HG03060 (cell line): ENCODE data around the gene GRPEL1.

Experiments used
- ATAC-seq: cut with Tn5 transposase; IDR thresholded peaks from one replicate; pipeline ENCODE4 v1.9.1; 2021; ENCODE audit warnings: low read depth, moderate number of reproducible peaks; ENCODE audit not compliant: unreplicated experiment

Gene GRPEL1

DNA sequence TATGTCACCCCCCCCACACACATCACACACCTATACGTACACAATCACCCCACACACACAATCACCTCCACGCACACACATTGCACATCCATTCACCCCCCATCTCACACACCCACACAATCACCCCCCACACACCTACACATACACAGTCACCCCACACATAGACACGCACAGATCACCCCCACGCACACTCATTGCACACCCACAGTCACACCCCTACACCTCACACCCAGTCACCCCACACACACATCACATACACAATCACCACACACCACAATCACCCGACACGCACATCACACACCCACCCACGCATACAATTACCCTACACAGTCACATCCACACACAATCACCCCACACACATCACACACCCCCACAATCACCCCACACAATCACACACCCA, 40.6 kb downstream of the GRPEL1 start:
- no peak for ATAC-seq

DNA sequence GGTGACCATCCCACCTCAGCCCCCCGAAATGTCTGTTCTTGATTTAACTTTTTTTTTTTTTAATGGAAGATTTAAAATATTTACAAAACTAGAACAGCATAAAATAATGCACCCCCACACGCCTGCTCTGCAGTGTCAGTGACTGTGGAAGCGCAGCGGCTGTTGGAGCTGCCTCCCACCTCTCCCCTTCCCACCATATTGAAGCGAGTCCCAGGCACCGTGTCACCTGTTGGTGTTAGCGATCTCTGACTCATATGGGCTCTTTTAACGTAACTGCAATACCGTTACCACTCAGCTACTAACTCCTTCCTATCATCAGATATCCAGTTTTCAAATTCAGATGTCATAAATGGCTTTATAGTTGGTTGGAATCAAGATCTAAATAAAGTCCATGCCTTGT, 41.8 kb downstream of the GRPEL1 start:
- ATAC-seq = no peak

DNA sequence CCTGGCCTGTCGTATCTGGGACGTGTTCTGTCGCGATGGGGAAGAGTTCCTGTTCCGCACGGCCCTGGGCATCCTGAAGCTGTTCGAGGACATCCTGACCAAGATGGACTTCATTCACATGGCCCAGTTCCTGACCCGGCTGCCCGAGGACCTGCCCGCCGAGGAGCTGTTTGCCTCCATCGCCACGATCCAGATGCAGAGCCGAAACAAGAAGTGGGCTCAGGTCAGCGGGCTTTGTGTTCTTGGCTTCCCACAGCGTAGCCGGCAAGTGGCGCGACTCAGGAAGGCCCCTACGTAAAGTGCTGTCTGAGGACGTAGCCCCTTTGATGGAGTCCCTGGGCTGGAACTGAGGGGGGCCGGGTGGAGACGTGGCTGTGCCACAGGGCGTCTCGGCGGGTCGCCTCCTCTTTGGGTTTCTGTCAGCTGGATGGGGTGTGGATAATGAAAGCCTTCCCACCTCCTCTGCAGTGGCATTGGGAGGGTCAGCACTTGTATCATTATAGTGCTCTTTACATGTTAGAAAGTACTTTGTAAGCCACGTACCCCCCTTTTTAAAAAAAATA, 42.7 kb downstream of the GRPEL1 start:
- no peak for ATAC-seq

- ATAC-seq = no peak
Measured at GRCh38 chr4:7024336-7024890, 43.5 kb downstream of the GRPEL1 start.

- no peak for ATAC-seq
Measured at GRCh38 chr4:7023901-7024300, 44.0 kb downstream of the GRPEL1 start.

GRCh38 chr4:7023486-7023885, 44.4 kb downstream of the GRPEL1 start:
- ATAC-seq = no peak

- ATAC-seq = no peak
Measured at GRCh38 chr4:7021930-7022664, 45.8 kb downstream of the GRPEL1 start.

- ATAC-seq = no peak
Measured at GRCh38 chr4:7021355-7021754, 46.5 kb downstream of the GRPEL1 start.

DNA sequence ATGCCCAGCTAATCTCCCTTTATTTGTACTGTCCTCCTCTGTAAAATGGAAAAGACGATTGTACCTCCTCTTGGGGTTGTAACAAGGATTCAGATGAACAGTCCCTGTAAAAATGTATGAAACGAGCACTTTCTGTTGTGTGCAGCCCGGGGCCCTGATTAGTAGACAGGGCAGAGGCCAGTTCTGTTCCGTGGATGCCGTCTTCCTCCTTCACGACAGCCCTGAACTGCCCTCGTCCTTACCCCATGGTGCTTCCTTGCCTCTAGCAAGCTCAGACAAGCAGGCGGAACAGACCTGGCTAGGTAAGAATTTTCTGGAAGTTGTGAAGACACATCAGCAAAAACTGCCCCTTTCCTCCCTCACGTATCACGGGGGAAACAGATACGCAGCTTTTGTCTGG, 47.0 kb downstream of the GRPEL1 start:
- ATAC-seq = no peak

GRCh38 chr4:7020290-7020689, 47.6 kb downstream of the GRPEL1 start:
- no peak for ATAC-seq

GRCh38 chr4:7019367-7019766, 48.5 kb downstream of the GRPEL1 start:
- no peak for ATAC-seq

DNA sequence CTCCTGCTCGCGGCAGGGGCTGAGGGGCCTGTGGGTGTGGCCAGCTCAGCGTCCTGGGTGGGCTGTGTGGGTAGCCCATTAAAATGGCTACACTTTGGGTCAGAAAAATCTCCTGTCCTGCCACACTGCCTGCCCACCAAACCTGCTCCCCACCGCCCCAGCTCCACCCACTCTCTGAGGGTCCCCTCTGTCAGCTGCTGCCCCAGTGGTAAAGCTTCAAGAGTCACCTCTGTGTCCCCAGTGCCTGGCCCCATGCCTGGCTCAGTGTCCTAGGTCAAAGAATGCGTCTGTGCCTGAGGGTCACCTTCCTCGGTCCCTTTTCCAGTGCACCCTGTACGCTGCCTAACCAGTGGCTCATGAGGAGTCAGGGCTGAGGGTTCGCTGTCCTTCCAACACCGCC, 49.6 kb downstream of the GRPEL1 start:
- ATAC-seq = no peak

DNA sequence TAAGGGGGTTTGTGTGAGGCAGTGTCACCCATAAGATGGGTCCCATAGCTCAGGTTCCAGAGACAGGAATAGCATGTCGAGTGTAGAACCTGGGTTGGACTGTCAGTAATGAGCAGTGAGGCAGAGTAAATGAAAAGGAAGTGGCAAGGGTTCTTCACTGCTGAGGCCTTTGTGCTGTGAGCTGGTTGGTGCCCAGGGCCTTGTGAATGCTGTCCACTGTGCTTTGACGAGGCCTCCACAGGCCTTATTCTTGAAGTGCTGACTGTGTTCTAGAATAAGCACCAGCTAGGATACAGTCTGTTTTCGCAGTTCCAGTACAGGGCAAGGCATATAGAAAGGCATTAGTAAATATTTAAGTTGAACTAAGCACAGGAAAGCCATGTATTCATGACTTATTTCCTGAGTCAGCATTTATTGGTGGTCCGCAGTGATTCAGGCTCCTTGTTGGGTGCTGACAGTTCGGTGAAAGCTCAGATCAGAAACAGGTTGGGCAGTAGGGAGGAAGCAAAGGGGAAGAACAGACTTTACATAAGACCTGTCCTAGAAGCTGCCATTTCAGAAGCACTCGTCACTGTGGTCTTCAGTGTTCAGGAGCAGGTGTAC, 50.3 kb downstream of the GRPEL1 start:
- no peak for ATAC-seq

DNA sequence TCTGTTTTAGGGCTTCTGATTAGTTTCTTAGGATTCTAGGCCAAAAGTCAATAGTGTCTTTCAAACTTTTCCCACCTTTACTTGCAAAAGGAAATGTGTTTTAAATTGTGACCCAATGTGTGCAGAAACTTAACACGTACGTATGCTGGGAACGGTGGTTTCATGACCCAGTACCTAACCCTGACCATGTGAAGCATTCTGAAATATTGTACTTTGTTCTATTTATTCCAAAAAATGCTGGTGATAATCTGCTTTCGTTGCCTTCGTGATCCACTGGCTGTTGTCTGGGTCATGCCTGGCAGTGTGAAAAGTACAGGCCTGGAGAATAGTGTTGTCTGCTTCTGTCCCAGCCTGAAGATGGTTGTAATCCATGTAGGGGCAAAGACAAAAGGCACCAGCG, 51.4 kb downstream of the GRPEL1 start:
- ATAC-seq = no peak

- ATAC-seq = no peak
Measured at GRCh38 chr4:7016086-7016485, 51.8 kb downstream of the GRPEL1 start.

DNA sequence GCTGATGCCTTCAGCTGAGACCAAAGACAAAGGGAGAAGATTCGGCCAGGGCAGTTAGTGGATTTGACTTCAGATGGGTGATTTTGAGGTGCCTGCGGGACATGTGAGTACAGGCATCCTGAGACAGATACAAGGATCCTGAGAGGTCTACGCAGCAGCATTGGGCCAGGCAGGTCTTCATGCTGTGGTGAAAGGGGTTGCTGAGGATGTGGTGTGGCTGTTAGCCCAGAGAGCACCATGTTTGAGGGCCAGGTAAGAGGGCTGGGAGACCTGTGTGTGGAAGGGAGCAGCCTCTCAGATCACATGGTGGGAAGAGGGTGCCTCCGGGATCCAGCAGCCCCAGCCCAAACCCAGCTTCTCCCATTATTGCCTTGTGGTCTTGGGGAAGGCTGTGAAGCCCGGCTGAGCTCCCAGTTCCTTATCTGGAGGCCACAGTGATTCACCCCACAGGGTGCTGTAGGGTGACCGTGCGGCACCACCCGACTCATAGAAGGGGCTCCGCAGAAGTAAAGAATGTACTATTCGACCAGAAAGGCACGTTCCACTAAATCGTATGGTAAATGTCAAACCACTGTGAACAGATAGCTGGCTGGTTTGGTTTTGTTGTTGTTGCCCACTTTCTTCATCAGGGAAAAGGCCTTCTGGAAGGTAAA, 52.4 kb downstream of the GRPEL1 start:
- ATAC-seq = no peak

DNA sequence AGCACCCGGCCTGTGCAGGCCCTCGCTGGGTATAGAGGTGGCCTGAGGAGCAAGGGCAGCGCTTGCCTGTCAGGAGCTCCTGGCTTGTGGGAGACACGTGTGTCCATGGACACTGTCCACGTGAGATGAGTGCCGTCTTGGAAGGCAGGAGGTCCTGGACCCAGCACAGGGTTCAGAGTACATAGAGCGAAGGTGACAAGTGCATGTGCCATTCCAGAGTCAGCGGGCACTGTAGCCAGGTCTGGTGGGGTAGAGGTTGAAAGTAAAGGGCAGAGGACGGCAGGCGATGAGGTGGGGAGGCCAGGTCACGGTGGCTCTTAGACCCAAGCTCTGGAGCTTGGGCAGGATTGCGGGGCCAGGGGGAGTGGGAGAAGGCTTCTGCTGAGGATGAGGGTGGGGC, 53.0 kb downstream of the GRPEL1 start:
- ATAC-seq = no peak

GRCh38 chr4:7013175-7013574, 54.7 kb downstream of the GRPEL1 start:
- no peak for ATAC-seq

- ATAC-seq = no peak
Measured at GRCh38 chr4:7009564-7009963, 58.3 kb downstream of the GRPEL1 start.
